IMR-90 (cell line): ENCODE data around the gene VIT. TPM values are rescaled to one million over a fixed set of nuclear protein-coding genes. Genes with fewer than 3 reads are reported as not detected.

Experiments used
- ATAC-seq: fragments of 200-7000 bp; cut with Tn5 transposase; 2 replicates; pipeline ENCODE4 v1.9.1; 2020; ENCODE audit warnings: low read depth, mild to moderate bottlenecking, moderate library complexity
- BruUV-seq: library from RNA; stranded (reverse); fragments of 400-500 nt; replicated peaks from 2 replicates; lab custom pipeline; 2021; lab: Mats Ljungman, UMichigan
- CTCF ChIA-PET: fragments of 300-600 bp; formaldehyde crosslinking; extraction: SDS; loops from one replicate; lab custom pipeline; 2021; ENCODE audit warnings: antibody characterized with exemption; lab: Yijun Ruan, JAX
- POLR2A ChIA-PET: fragments of 300-600 bp; sonication (Branson Sonifier 250); formaldehyde crosslinking; loops from one replicate; lab custom pipeline; 2022; ENCODE audit warnings: antibody characterized with exemption; ENCODE audit not compliant: unreplicated experiment; lab: Charles Lee
- DNase-seq: peaks from one replicate; pipeline ENCODE4 v3.0.0; 2013
- H2AFZ ChIP-seq: replicated peaks from 2 replicates; pipeline ENCODE3; 2013; ENCODE audit warnings: low read length, mild to moderate bottlenecking; ENCODE audit not compliant: poor library complexity
- H2AK5ac ChIP-seq: 2 replicates; pipeline ENCODE4 v1.6.1; 2013; ENCODE audit warnings: low read depth, low read length, inconsistent platforms
- H2AK9ac ChIP-seq: replicated peaks from 2 replicates; pipeline ENCODE3; 2013; ENCODE audit warnings: mild to moderate bottlenecking, low read depth, low read length, moderate library complexity; ENCODE audit not compliant: poor library complexity
- H2BK120ac ChIP-seq: 2 replicates; pipeline ENCODE4 v1.6.1; 2013; ENCODE audit warnings: low read depth, low read length, inconsistent platforms
- H2BK15ac ChIP-seq: 3 replicates; pipeline ENCODE4 v1.6.1; 2013; ENCODE audit warnings: low read depth, low read length, inconsistent platforms
- H2BK20ac ChIP-seq: 2 replicates; pipeline ENCODE4 v1.6.1; 2013; ENCODE audit warnings: low read depth, mild to moderate bottlenecking, inconsistent platforms, low read length, moderate library complexity
- H2BK5ac ChIP-seq: 2 replicates; pipeline ENCODE4 v1.6.1; 2013; ENCODE audit warnings: mild to moderate bottlenecking, low read depth, low read length, inconsistent platforms; ENCODE audit not compliant: poor library complexity, severe bottlenecking
- H3K14ac ChIP-seq: replicated peaks from 2 replicates; pipeline ENCODE4 v1.6.1; 2013; ENCODE audit warnings: low read depth, low read length, inconsistent platforms
- H3K18ac ChIP-seq: 2 replicates; pipeline ENCODE4 v1.6.1; 2013; ENCODE audit warnings: low read depth, low read length, control low read depth
- H3K23ac ChIP-seq: 2 replicates; pipeline ENCODE4 v1.6.1; 2013; ENCODE audit warnings: low read depth, low read length, inconsistent platforms
- H3K27ac ChIP-seq: 2 replicates; pipeline ENCODE4 v1.5.1; 2013; ENCODE audit warnings: mild to moderate bottlenecking, control low read depth, low read length; ENCODE audit not compliant: insufficient read depth
- H3K27me3 ChIP-seq: 2 replicates; pipeline ENCODE4 v1.6.1; 2013; ENCODE audit warnings: low read length; ENCODE audit not compliant: control insufficient read depth, insufficient read depth
- H3K36me3 ChIP-seq: 2 replicates; pipeline ENCODE4 v1.6.1; 2013; ENCODE audit warnings: low read length, mixed read lengths; ENCODE audit not compliant: control insufficient read depth, insufficient read depth
- H3K4ac ChIP-seq: 2 replicates; pipeline ENCODE4 v1.6.1; 2013; ENCODE audit warnings: low read depth, low read length, inconsistent platforms
- H3K4me1 ChIP-seq: 2 replicates; pipeline ENCODE4 v1.6.1; 2013; ENCODE audit warnings: low read length, mixed read lengths; ENCODE audit not compliant: control insufficient read depth, insufficient read depth
- H3K4me2 ChIP-seq: 2 replicates; pipeline ENCODE4 v1.6.1; 2013; ENCODE audit warnings: low read depth, mild to moderate bottlenecking, control low read depth, low read length, moderate library complexity
- H3K4me3 ChIP-seq: 2 replicates; pipeline ENCODE4 v1.5.1; 2013; ENCODE audit warnings: low read depth, mild to moderate bottlenecking, control low read depth, low read length, moderate library complexity; ENCODE audit not compliant: insufficient read depth
- H3K56ac ChIP-seq: 2 replicates; pipeline ENCODE4 v1.6.1; 2013; ENCODE audit warnings: low read length, inconsistent platforms; ENCODE audit not compliant: insufficient read depth; ENCODE audit errors: extremely low read depth
- H3K79me1 ChIP-seq, 2 experiments: 2 replicates each; pipeline ENCODE4 v1.6.1; 2013; ENCODE audit warnings: low read length in 2 of 2, inconsistent platforms in 1 of 2, low read depth in 1 of 2
- H3K9ac ChIP-seq: 2 replicates; pipeline ENCODE4 v1.6.1; 2013; ENCODE audit warnings: low read depth, low read length, control low read depth
- H3K9me1 ChIP-seq: 2 replicates; pipeline ENCODE4 v1.6.1; 2013; ENCODE audit warnings: low read length, inconsistent platforms; ENCODE audit not compliant: insufficient read depth
- H3K9me3 ChIP-seq: 2 replicates; pipeline ENCODE4 v1.6.1; 2013; ENCODE audit warnings: low read length; ENCODE audit not compliant: control insufficient read depth, insufficient read depth
- H4K20me1 ChIP-seq: 2 replicates; pipeline ENCODE4 v1.6.1; 2013; ENCODE audit warnings: low read length, inconsistent platforms; ENCODE audit not compliant: insufficient read depth
- H4K5ac ChIP-seq: 2 replicates; pipeline ENCODE4 v1.6.1; 2013; ENCODE audit warnings: mild to moderate bottlenecking, low read depth, low read length, control low read depth
- H4K8ac ChIP-seq, 2 experiments: 2 replicates each; pipeline ENCODE4 v1.6.1; 2013; ENCODE audit warnings: low read depth in 2 of 2, low read length in 2 of 2, control low read depth in 1 of 2, inconsistent platforms in 1 of 2
- H4K91ac ChIP-seq: 2 replicates; pipeline ENCODE4 v1.6.1; 2013; ENCODE audit warnings: low read depth, low read length, inconsistent platforms; ENCODE audit not compliant: insufficient read depth
- CHD1 ChIP-seq: IDR thresholded peaks from 2 replicates; pipeline ENCODE4 v1.6.1; 2012; ENCODE audit warnings: low read depth, low read length, improper control_type of control experiment
- NFE2L2 ChIP-seq: fragments of 150-350 bp; IDR thresholded peaks from 2 replicates; pipeline ENCODE4 v1.6.1; 2016; ENCODE audit warnings: low read depth, mild to moderate bottlenecking, low read length
- POLR2A ChIP-seq: IDR thresholded peaks from 2 replicates; pipeline ENCODE4 v1.6.1; 2012; ENCODE audit warnings: mild to moderate bottlenecking, low read depth, low read length
- RAD21 ChIP-seq: IDR thresholded peaks from 2 replicates; pipeline ENCODE4 v1.6.1; 2012; ENCODE audit warnings: low read length, improper control_type of control experiment
- USF2 ChIP-seq: fragments of 150-350 bp; IDR thresholded peaks from 2 replicates; pipeline ENCODE4 v1.6.1; 2017; ENCODE audit warnings: mild to moderate bottlenecking, antibody characterized with exemption, low read length, low read depth
- WGBS, 2 experiments: methylation state at CpG; one replicate each; pipeline versions ENCODE4 v1.1.5 to v1.1.7; 2013; ENCODE audit warnings: missing lambda C conversion rate in 2 of 2; ENCODE audit not compliant: insufficient read length in 1 of 2; ENCODE audit errors: extremely low coverage in 2 of 2; 5-methylcytosine and 5-hydroxymethylcytosine counted together
- dilution Hi-C: fragments of 300-500 bp; cut with HindIII; formaldehyde crosslinking; loops from one replicate; pipeline ENCODE4 v1.14.3; 2018; ENCODE audit warnings: low sequenced_read_pairs; ENCODE audit not compliant: unreplicated experiment
- in situ Hi-C: fragments of 300-500 bp; cut with MboI; formaldehyde crosslinking; loops from 3 replicates; pipeline ENCODE4 v1.14.3; 2019; ENCODE audit warnings: low sequenced_read_pairs, inconsistent platforms, mixed read lengths
- intact Hi-C: fragments of 100-400 bp; cut with micrococcal nuclease; formaldehyde crosslinking; loops from 2 replicates; pipeline ENCODE4 v1.10.0; 2022
- polyA plus RNA-seq, 3 experiments: library from polyadenylated mRNA; depleted of rRNA; stranded (reverse); fragments of >200 nt; gene quantifications; 2 replicates each; pipeline ENCODE4 v1.2.3, GENCODE V29; 2012; ENCODE audit warnings: low replicate concordance in 1 of 3
- total RNA-seq: library from RNA; depleted of rRNA; stranded (reverse); fragments of >200 nt; gene quantifications from 2 replicates; pipeline ENCODE4 v1.2.3, GENCODE V29; 2012

Gene VIT
- total and polyA plus RNA-seq, 2 of the 4 experiments (the other 2 are of a cell fraction) = under 0.01 TPM; not detected in 1

GRCh38 chr2:36662638-36663037 is 33.9 kb upstream of the VIT start:
- no TSS peak for BruUV-seq
- Histone ChIP-seq H3K9me3 (no peaks in the 10 kb centered on the region), H4K5ac (no peak overlapping the region), H2BK5ac (peak overlapping the region; percentile 46), H3K27ac (no peak overlapping the region; the same call in 1 of the 2 replicates), H3K4me1 (peaks cover 9% of the 10 kb centered on the region), H3K36me3 (no peaks in the 10 kb centered on the region), H3K56ac (no peak overlapping the region), H2AK9ac (no peak overlapping the region), H2BK15ac (no peak overlapping the region), H3K9me1 (peaks cover 3% of the 10 kb centered on the region; the same call in 1 of the 2 replicates), H3K9ac (no peak overlapping the region), H3K18ac (no peak overlapping the region), H3K23ac (no peak overlapping the region), H4K20me1 (no peaks in the 10 kb centered on the region), H3K27me3 (no peaks in the 10 kb centered on the region), H2AK5ac (no peak overlapping the region), H4K91ac (peak overlapping the region; percentile 24; the same call in 1 of the 2 replicates), H2AFZ (no peak overlapping the region), H2BK120ac (no peak overlapping the region), H3K4ac (no peak overlapping the region), H3K4me2 (no peak overlapping the region), H4K8ac (no peak overlapping the region), H3K14ac (no peak overlapping the region), H3K79me1 (no peaks in the 10 kb centered on the region; a peak in 1 of 4 replicates), H3K4me3 (no peak overlapping the region), H2BK20ac (no peak overlapping the region)
- CTCF ChIA-PET = no interaction called here
- POLR2A ChIA-PET = no interaction called here
- dilution Hi-C loops = no loop called here
- TF ChIP-seq USF2 (no peak), POLR2A (no peak), NFE2L2 (no peak), CHD1 (no peak), RAD21 (no peak)
- intact Hi-C loops = loop anchor here (5.0 kb wide), 2 partner anchors 115 to 130 kb away; no protein-coding TSS in a partner anchor
- in situ Hi-C loops = loop anchor here (10.0 kb wide), 1 partner anchor 108 kb away; no protein-coding TSS in a partner anchor
- ATAC-seq (no peak), DNase-seq (no peak)
- whole genome bisulfite sequencing, 2 experiments = no CpG with 5 or more reads among the region's 8 CpGs
